HG03045 (cell line): ENCODE results near the gene TAPBP.

Experiments
- ATAC-seq: cut with Tn5 transposase; IDR thresholded peaks from one replicate; pipeline ENCODE4 v1.9.1; 2021; ENCODE audit warnings: mild to moderate bottlenecking, moderate library complexity; ENCODE audit not compliant: unreplicated experiment

TAPBP gene

GRCh38 chr6:33249732-33250630 lies 63.9 kb downstream of the TAPBP start:
- ATAC-seq, result no peak
